Tibial nerve (tissue), 4 donors: ENCODE data around the gene HES5. TPM values are rescaled to one million over a fixed set of nuclear protein-coding genes. Genes with fewer than 3 reads are reported as not detected.

Experiments used
- DNase-seq, 2 donors: peaks; one replicate each; pipeline ENCODE4 v3.0.0-alpha.2; 2019; ENCODE audit warnings: low spot score in 2 of 2
- H3K27ac ChIP-seq, 4 donors: fragments of 200-600 bp; sonication (generic) in 3 of 4; one replicate each; pipeline ENCODE4 v1.5.1; 2017 to 2019; ENCODE audit warnings: mild to moderate bottlenecking in 1 of 4
- H3K27me3 ChIP-seq, 2 donors: fragments of 200-600 bp; sonication (generic) in 1 of 2; one replicate each; pipeline versions ENCODE4 v1.5.1 to v1.6.0; 2017 to 2019
- H3K36me3 ChIP-seq, 3 donors: fragments of 200-600 bp; sonication (generic); one replicate each; pipeline ENCODE4 v1.5.1; 2018 to 2019
- H3K4me1 ChIP-seq, 4 donors: fragments of 200-600 bp; sonication (generic) in 3 of 4; one replicate each; pipeline ENCODE4 v1.5.1; 2017 to 2019
- H3K4me3 ChIP-seq, 4 donors: fragments of 200-600 bp; sonication (generic) in 3 of 4; one replicate each; pipeline ENCODE4 v1.5.1; 2017 to 2019; ENCODE audit warnings: mild to moderate bottlenecking in 1 of 4, moderate library complexity in 1 of 4
- H3K9me3 ChIP-seq, 4 donors: fragments of 200-600 bp; sonication (generic) in 3 of 4; one replicate each; pipeline ENCODE4 v1.5.1; 2017 to 2019
- CTCF ChIP-seq, 5 experiments: fragments of 200-600 bp in 3 of 5; fragments of 450-650 bp in 2 of 5; sonication (generic) in 3 of 5; IDR thresholded peaks; one replicate each; pipeline ENCODE4 v1.5.1; 2016 to 2019; ENCODE audit warnings: antibody characterized with exemption in 5 of 5, mild to moderate bottlenecking in 3 of 5, moderate library complexity in 2 of 5
- EP300 ChIP-seq, 2 donors: sonication (generic); formaldehyde crosslinking; IDR thresholded peaks; one replicate each; pipeline ENCODE4 v1.6.1; 2017; ENCODE audit warnings: antibody characterized with exemption in 2 of 2, mild to moderate bottlenecking in 1 of 2
- POLR2A ChIP-seq, 2 donors: fragments of 450-650 bp; IDR thresholded peaks; one replicate each; pipeline ENCODE4 v1.6.1; 2017; ENCODE audit warnings: antibody characterized with exemption in 2 of 2, mild to moderate bottlenecking in 2 of 2, moderate library complexity in 2 of 2
- WGBS, 2 donors: methylation state at CpG; one replicate each; pipeline ENCODE4 v1.1.5; 2018; 5-methylcytosine and 5-hydroxymethylcytosine counted together
- total RNA-seq, 4 donors: library from RNA; depleted of rRNA; stranded (reverse); fragments of >200 nt; gene quantifications; one replicate each; pipeline ENCODE4 v1.1.0, GENCODE V29; 2016

The HES5 gene
- total RNA-seq, 4 donors from 2014 or later = 0.87 TPM; not detected in 3

GRCh38 chr1:2502210-2502609 is 27.9 kb downstream of the HES5 start:
- H3K36me3 ChIP-seq = peaks cover 0 to 3% (median 0%) of the 10 kb centered on the region in 3 donors
- WGBS, 2 donors = 66% methylated on average over 12 of the region's 34 CpGs; no CpG with 5 or more reads in 1 of the 2 donors
- DNase-seq = no peak
- H3K9me3 ChIP-seq = no peaks in the 10 kb centered on the region
- peaks cover 0 to 26% (median 4%) of the 10 kb centered on the region in 4 donors for H3K4me1 ChIP-seq
- TF ChIP-seq POLR2A (IDR thresholded peaks at IDR 0.05) (no peak), CTCF (IDR thresholded peaks at IDR 0.05) (no peak), EP300 (IDR thresholded peaks at IDR 0.05) (no peak)
- no peak overlapping the region for H3K4me3 ChIP-seq
- no peak overlapping the region for H3K27ac ChIP-seq
- peaks cover 2 to 73% of the 10 kb centered on the region in 2 donors for H3K27me3 ChIP-seq

DNA sequence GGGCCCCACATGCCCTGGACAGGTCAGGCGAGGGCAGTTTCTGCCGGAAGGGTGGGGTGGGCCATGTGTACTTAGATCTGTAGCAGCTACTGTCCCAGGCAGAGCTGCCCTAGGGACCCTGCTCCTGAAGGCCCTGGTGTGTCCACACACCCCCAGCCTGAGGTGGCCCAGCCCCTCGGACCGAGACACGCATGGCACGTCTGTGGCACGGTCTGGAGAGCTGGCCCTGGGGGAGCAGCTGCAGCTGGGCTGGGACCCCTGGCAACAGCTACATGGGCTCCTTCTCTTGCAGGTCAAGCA is 28.3 kb downstream of the HES5 start:
- no peak overlapping the region for H3K27ac ChIP-seq

DNA sequence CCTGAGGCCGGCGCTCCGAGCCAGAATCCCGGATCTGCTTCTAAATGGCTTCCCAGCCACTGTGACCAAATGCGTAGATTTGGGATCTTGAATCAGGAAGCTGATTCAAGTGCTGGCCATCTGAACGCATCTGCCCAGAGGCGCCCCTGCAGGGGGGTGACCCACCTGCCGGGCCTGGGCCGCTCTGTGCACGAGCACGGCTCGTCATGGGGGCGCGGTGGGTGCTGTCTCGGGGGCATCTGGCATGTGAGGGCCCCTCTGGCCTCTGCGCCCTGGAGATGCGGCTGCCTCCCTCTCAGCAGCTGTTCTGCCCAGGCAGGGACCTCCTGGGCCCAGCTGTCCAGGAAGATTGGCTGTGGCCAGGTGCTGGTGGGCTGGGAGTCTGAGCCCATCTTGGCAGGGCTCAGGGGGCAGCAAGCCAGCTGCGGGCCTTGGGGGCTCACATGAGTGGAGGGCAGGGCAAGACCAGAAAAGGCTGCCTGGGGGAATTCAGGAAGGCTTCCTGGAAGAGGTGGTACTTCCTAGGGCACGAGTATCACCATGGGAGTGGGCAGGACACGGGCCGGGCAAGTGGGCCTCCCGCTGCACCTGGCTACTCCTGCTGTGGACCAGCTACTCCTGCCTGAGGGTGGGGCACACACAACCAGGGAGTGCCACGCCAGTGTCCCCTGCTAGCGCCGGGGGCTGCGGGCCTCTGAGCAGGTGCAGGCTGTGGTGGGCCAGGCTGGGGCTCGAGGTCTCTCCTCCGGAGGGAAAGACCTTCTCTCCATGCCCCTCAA is 28.8 kb downstream of the HES5 start:
- Histone ChIP-seq H3K36me3 (no peaks in the 10 kb centered on the region), H3K9me3 (no peaks in the 10 kb centered on the region), H3K27ac (no peak overlapping the region), H3K27me3 (peaks cover 2 to 77% of the 10 kb centered on the region in 2 donors), H3K4me1 (peaks cover 0 to 17% (median 4%) of the 10 kb centered on the region in 4 donors), H3K4me3 (no peak overlapping the region)
- DNase-seq = no peak
- TF ChIP-seq EP300 (IDR thresholded peaks at IDR 0.05) (no peak), CTCF (IDR thresholded peaks at IDR 0.05) (no peak), POLR2A (IDR thresholded peaks at IDR 0.05) (no peak)
- 66 to 72% methylated on average over 20 to 28 of the region's 28 CpGs for WGBS, 2 donors

More for the DNA sequence above, 28.3 kb downstream of the HES5 start:
- TF ChIP-seq CTCF (IDR thresholded peaks at IDR 0.05) (no peak), EP300 (IDR thresholded peaks at IDR 0.05) (no peak), POLR2A (IDR thresholded peaks at IDR 0.05) (no peak)
- H3K4me1 ChIP-seq = peaks cover 0 to 22% (median 4%) of the 10 kb centered on the region in 4 donors
- DNase-seq = no peak
- H3K36me3 ChIP-seq = no peaks in the 10 kb centered on the region
- no peaks in the 10 kb centered on the region for H3K9me3 ChIP-seq
- H3K4me3 ChIP-seq = no peak overlapping the region
- 39 to 57% methylated on average over 6 to 7 of the region's 7 CpGs for WGBS, 2 donors
- H3K27me3 ChIP-seq = peaks cover 2 to 77% of the 10 kb centered on the region in 2 donors

DNA sequence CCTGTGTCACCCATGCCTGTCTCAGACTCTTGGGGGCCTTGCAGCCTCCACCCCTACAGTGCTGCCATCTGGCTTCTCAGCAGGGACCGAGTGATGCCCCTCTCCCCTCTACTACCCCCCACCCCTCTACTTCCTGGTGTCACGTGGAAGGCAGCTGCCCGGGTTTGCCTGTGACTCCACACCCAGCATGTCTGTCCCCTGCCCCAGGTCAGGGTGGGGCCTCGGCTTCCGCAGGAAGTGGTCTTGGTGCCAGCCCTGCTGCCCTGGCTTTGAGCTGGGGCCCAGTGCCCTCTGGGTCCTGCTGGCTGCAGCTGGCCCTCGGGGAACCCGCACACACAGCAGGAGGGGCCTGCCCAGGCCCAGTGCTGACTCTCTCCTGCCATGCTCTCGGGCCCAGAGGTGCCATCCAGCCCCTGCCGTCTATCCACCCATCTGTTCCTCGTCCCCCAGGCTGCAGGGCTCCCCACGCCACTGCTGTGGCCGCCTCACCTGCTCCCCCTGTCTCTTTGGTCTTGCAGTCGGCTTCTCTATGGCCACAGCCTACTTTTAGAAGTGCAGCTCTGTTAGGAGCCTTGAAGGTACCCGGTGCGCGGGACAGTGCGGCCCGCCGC is 30.0 kb downstream of the HES5 start:
- Histone ChIP-seq H3K9me3 (no peaks in the 10 kb centered on the region), H3K27me3 (peaks cover 2 to 76% of the 10 kb centered on the region in 2 donors), H3K4me1 (peaks cover 0 to 11% (median 4%) of the 10 kb centered on the region in 4 donors), H3K4me3 (no peak overlapping the region), H3K36me3 (no peaks in the 10 kb centered on the region), H3K27ac (no peak overlapping the region)
- no peak for DNase-seq
- 45 to 49% methylated on average over 19 of the region's 19 CpGs for WGBS, 2 donors
- no peak for TF ChIP-seq EP300 (IDR thresholded peaks at IDR 0.05)
- TF ChIP-seq POLR2A (IDR thresholded peaks at IDR 0.05) = no peak
- no peak for TF ChIP-seq CTCF (IDR thresholded peaks at IDR 0.05)

DNA sequence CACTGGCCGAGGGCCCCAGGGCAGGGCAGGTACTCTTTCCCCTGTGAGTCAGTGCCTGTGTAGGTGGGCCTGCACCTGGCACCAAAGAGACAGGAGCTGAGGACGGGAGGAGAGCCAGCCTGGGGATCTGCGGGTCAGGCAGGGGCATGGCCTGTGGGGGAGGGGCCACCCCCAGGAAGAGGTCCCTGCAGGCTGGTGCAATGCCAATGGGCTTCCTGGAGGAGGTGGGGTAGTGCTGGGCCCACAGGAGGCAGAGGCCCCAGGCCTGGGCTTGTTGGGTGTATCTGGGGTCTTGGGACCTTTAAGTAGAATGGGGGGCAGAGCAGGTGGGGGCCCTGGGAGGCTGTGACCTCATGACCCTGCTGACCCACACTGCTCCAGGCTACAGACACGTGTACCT is 30.8 kb downstream of the HES5 start:
- Histone ChIP-seq H3K27me3 (peaks cover 2 to 73% of the 10 kb centered on the region in 2 donors), H3K9me3 (no peaks in the 10 kb centered on the region), H3K36me3 (no peaks in the 10 kb centered on the region), H3K27ac (no peak overlapping the region), H3K4me1 (peaks cover 0 to 3% (median 0%) of the 10 kb centered on the region in 4 donors), H3K4me3 (no peak overlapping the region)
- no peak for DNase-seq
- WGBS, 2 donors = 12 to 48% methylated on average over 3 to 4 of the region's 4 CpGs
- TF ChIP-seq POLR2A (IDR thresholded peaks at IDR 0.05) (no peak), CTCF (IDR thresholded peaks at IDR 0.05) (no peak), EP300 (IDR thresholded peaks at IDR 0.05) (no peak)
